ENCODE measurements around the gene MEGF9. TPM values are rescaled to one million over a fixed set of nuclear protein-coding genes. Genes with fewer than 3 reads are reported as not detected.
A peak's percentile ranks its signal among the peaks of the same experiment; 100 is the strongest.

The MEGF9 gene
- 11.1 and 13.0 TPM in 2 replicates for total RNA-seq
- 3.5 and 4.0 TPM in 2 replicates for polyA plus RNA-seq
- polyA plus RNA-seq (2011; cell fraction: cytosol; rRNA removed): 4.6 and 5.1 TPM in 2 replicates
- 3.7 and 4.0 TPM in 2 replicates for polyA plus RNA-seq (2011; cell fraction: nucleus; rRNA removed)
- polyA plus RNA-seq (2012): 13.6 and 13.8 TPM in 2 replicates
- 7.6 and 8.1 TPM in 2 replicates for polyA minus RNA-seq
- 7.7 TPM for polyA minus RNA-seq (2011; cell fraction: cytosol; rRNA and poly(A)+ RNA removed)
- polyA minus RNA-seq (2011; cell fraction: nucleus; rRNA and poly(A)+ RNA removed): 3.8 and 5.0 TPM in 2 replicates
- percentile 77 among the genes with signal in this experiment for Bru-seq, nascent RNA
- BruChase-seq, experiment 1, labeled RNA remaining after a 6-hour chase: percentile 65 among the genes with signal in this experiment
- BruChase-seq, experiment 2, labeled RNA remaining after a 2-hour chase: percentile 65 among the genes with signal in this experiment
- long read RNA-seq, full-length matches to known transcripts: 2 of 10 reads
- long read RNA-seq, partial matches to known transcripts: 0 of 10 reads
- long read RNA-seq, other reads (novel, unspliced or antisense): 8 of 10 reads

DNA sequence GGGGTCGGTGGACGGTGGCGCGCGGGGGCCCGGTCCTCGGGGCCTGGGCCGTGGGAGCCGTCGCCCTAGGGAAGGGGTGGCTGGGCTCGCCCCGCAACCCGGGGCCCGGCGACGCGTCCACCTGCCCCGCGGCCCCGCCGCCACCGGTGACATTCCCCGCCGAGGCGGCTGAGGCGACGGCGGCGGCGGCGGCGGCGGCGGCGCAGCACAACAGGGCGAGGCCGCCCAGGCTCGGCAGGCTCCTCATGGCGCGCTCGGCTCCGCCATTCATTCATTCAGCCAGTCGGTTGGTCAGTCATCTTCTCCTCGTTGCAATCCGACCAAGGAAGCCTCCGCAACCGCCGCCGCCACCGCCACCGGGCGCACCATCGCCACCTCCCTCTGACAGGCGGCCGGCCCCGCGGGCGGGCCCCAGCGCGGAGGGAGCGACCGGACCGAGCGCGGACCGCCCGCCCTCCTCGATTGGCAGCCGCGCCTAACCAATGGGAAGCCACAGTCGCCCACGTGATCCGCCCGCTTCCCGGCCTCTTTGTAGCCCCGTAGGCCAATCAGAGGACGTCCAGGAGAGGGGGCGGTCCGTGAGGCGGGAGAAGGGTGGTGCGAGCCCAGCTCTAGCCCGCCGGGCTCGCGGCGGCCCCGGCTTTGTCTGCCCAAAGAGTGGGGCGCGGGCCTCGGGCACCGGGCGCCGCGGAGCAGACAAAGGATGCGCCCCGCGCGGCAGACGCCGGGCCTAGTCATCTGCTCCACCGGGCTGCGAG is at the start of gene MEGF9:
Gene MEGF9, minus strand, starts transcription at position 383 of the 758 bp plus-strand sequence. Its CDS starts 112 bp downstream, at position 271.
- peak within 1 kb of the TSS; percentile 68 for H3K27ac ChIP-seq (ENCODE audit: insufficient read depth, low read depth, low read length)
- ChIA-PET POLR2A (interaction anchor here (1.2 to 1.4 kb wide), 2 partner anchors 21 to 94 kb away, joined by 3 to 4 read pairs; no protein-coding TSS in a partner anchor), CTCF (interaction anchor here (1.0 to 3.7 kb wide), 5 partner anchors 16 to 272 kb away, joined by 3 to 28 read pairs (median 3); no protein-coding TSS in a partner anchor)
- H3K4me2 ChIP-seq (ENCODE audit: insufficient read depth, low read length): peak within 1 kb of the TSS; percentile 78
- FAIRE-seq (peak; percentile 94), DNase-seq (ENCODE audit: low read depth, low spot score) (peak; percentile 98)
- dilution Hi-C loops (cut with MboI; ENCODE audit: extremely low pct_ligation_motif_present, low sequenced_read_pairs): no loop called here
- no peaks in the 10 kb centered on the region for H3K36me3 ChIP-seq (ENCODE audit: control insufficient read depth in 2 of 2, extremely low read depth in 1 of 2, insufficient read depth in 2 of 2, low read length in 2 of 2)
- H3K4me3 ChIP-seq (replicated peaks in 1 of 3; ENCODE audit: insufficient read depth in 1 of 3, low read depth in 1 of 3, low read length in 3 of 3): peak within 1 kb of the TSS; percentile 65 to 84 (median 67)
- peak within 1 kb of the TSS; percentile 90 for H3K9ac ChIP-seq (replicated peaks; ENCODE audit: extremely low read depth, insufficient read depth, low read length)
- H3K9me3 ChIP-seq (replicated peaks; ENCODE audit: control insufficient read depth, insufficient read depth, low read length): no peaks in the 10 kb centered on the region
- peak within 1 kb of the TSS; percentile 86 for H2AFZ ChIP-seq (ENCODE audit: low read depth, low read length)
- intact Hi-C loops (cut with micrococcal nuclease): loop anchor here (1.0 to 5.0 kb wide), 2 partner anchors 16 to 97 kb away; no protein-coding TSS in a partner anchor
- H3K4me1 ChIP-seq (ENCODE audit: control insufficient read depth, extremely low read depth, insufficient read depth, low read length): peaks cover 21% of the 10 kb centered on the region
- no peaks in the 10 kb centered on the region for H4K20me1 ChIP-seq (replicated peaks; ENCODE audit: control insufficient read depth, extremely low read depth, insufficient read depth, low read length)
- no peaks in the 10 kb centered on the region for H3K27me3 ChIP-seq (ENCODE audit: control insufficient read depth in 2 of 2, insufficient read depth in 2 of 2, low read length in 2 of 2)
- TF ChIP-seq FOS (IDR thresholded peaks at IDR 0.05; ENCODE audit: borderline replicate concordance, insufficient read depth, low read length) (no peak), JUN (IDR thresholded peaks at IDR 0.05; ENCODE audit: borderline replicate concordance, insufficient read depth, insufficient read length, low read depth) (no peak), POLR2A (IDR thresholded peaks at IDR 0.05; ENCODE audit: low read depth, low read length) (peak; percentile 81), GATA2 (IDR thresholded peaks at IDR 0.05; ENCODE audit: insufficient read depth, insufficient read length, low read depth, low read length) (no peak), MYC (IDR thresholded peaks at IDR 0.05; ENCODE audit: low read depth, low read length) (no peak), EZH2 (IDR thresholded peaks at IDR 0.05; ENCODE audit: borderline replicate concordance, low read depth, low read length, severe bottlenecking) (no peak), POLR2AphosphoS5 (IDR thresholded peaks at IDR 0.05; ENCODE audit: insufficient read depth, low read depth, low read length) (peak; percentile 86)
- TF ChIP-seq, protein P1, sequence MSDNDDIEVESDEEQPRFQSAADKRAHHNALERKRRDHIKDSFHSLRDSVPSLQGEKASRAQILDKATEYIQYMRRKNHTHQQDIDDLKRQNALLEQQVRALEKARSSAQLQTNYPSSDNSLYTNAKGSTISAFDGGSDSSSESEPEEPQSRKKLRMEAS (IDR thresholded peaks at IDR 0.05; ENCODE audit: insufficient read depth, insufficient read length): peak; percentile 93
- TF ChIP-seq, protein P2, sequence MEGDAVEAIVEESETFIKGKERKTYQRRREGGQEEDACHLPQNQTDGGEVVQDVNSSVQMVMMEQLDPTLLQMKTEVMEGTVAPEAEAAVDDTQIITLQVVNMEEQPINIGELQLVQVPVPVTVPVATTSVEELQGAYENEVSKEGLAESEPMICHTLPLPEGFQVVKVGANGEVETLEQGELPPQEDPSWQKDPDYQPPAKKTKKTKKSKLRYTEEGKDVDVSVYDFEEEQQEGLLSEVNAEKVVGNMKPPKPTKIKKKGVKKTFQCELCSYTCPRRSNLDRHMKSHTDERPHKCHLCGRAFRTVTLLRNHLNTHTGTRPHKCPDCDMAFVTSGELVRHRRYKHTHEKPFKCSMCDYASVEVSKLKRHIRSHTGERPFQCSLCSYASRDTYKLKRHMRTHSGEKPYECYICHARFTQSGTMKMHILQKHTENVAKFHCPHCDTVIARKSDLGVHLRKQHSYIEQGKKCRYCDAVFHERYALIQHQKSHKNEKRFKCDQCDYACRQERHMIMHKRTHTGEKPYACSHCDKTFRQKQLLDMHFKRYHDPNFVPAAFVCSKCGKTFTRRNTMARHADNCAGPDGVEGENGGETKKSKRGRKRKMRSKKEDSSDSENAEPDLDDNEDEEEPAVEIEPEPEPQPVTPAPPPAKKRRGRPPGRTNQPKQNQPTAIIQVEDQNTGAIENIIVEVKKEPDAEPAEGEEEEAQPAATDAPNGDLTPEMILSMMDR (IDR thresholded peaks at IDR 0.05; ENCODE audit: extremely low read depth in 1 of 2, insufficient read depth in 1 of 2, low read depth in 1 of 2, low read length in 2 of 2): no peak
- no peaks in the 10 kb centered on the region for H3K9me1 ChIP-seq (replicated peaks; ENCODE audit: control insufficient read depth, extremely low read depth, insufficient read depth, low read length)
- H3K79me2 ChIP-seq (ENCODE audit: control insufficient read depth, insufficient read depth, low read length): peaks cover 2% of the 10 kb centered on the region
- BruUV-seq (replicated peaks): no TSS peak
